ENCODE data around the gene CACNG4.

GRCh38 chr17:66959641-66960375 is 4.7 kb upstream of the CACNG4 start:
- TF ChIP-seq CTCF (conservative IDR thresholded peaks at IDR 0.05; ENCODE audit: low read depth in 2 of 2) = no peak
- TF ChIP-seq, protein P1, sequence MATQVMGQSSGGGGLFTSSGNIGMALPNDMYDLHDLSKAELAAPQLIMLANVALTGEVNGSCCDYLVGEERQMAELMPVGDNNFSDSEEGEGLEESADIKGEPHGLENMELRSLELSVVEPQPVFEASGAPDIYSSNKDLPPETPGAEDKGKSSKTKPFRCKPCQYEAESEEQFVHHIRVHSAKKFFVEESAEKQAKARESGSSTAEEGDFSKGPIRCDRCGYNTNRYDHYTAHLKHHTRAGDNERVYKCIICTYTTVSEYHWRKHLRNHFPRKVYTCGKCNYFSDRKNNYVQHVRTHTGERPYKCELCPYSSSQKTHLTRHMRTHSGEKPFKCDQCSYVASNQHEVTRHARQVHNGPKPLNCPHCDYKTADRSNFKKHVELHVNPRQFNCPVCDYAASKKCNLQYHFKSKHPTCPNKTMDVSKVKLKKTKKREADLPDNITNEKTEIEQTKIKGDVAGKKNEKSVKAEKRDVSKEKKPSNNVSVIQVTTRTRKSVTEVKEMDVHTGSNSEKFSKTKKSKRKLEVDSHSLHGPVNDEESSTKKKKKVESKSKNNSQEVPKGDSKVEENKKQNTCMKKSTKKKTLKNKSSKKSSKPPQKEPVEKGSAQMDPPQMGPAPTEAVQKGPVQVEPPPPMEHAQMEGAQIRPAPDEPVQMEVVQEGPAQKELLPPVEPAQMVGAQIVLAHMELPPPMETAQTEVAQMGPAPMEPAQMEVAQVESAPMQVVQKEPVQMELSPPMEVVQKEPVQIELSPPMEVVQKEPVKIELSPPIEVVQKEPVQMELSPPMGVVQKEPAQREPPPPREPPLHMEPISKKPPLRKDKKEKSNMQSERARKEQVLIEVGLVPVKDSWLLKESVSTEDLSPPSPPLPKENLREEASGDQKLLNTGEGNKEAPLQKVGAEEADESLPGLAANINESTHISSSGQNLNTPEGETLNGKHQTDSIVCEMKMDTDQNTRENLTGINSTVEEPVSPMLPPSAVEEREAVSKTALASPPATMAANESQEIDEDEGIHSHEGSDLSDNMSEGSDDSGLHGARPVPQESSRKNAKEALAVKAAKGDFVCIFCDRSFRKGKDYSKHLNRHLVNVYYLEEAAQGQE (IDR thresholded peaks at IDR 0.05; ENCODE audit: unreplicated experiment) = no peak
- no peak for TF ChIP-seq EZH2 (IDR thresholded peaks at IDR 0.05; ENCODE audit: low read depth, unreplicated experiment)
- no peak for TF ChIP-seq CREB1 (CRISPR knock-in tag; IDR thresholded peaks at IDR 0.05; ENCODE audit: low read depth)
- TF ChIP-seq ETS1 (IDR thresholded peaks at IDR 0.05) = no peak

Measured in GM23338 (cell line).